ENCODE measurements around the gene ICAM2.

The ICAM2 gene

DNA sequence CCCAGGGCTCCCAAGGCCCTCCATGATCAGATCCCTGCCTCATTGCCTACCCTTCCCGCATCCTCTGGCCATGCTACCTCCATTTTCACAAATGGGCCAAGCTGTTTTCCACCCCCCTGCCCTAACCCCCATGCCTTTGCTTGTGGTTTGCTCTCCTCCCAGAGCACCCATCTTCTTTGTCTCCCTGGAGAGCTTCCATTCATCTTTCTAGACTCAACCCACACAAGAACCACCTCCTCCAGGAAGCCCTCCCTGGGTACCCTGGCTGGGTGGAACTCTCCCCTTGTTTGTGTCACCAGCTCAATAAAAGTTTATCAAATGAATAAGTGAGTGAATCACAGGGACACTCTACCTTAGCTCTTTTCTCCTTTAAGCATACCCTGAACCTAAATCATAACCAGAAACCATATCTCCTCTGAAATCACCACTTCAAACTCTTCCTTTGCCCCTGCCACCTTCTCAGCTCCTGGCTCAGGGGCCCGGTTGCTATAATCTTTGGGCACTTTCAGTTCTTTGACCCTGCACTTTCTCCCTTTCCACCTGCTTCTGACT lies 44.8 kb downstream of the ICAM2 start:
- no peak for TF ChIP-seq CTCF (IDR thresholded peaks at IDR 0.05; ENCODE audit: low read depth, low read length, missing control alignments)
- Histone ChIP-seq H3K4me3 (ENCODE audit: low read depth, low read length) (no peak overlapping the region), H3K27ac (no peak overlapping the region), H3K27me3 (replicated peaks) (no peaks in the 10 kb centered on the region), H3K36me3 (replicated peaks) (no peaks in the 10 kb centered on the region)
- in situ Hi-C loops (cut with HindIII; ENCODE audit: low pct_ligation_motif_present, low sequenced_read_pairs): no loop called here
- no peak for DNase-seq

DNA sequence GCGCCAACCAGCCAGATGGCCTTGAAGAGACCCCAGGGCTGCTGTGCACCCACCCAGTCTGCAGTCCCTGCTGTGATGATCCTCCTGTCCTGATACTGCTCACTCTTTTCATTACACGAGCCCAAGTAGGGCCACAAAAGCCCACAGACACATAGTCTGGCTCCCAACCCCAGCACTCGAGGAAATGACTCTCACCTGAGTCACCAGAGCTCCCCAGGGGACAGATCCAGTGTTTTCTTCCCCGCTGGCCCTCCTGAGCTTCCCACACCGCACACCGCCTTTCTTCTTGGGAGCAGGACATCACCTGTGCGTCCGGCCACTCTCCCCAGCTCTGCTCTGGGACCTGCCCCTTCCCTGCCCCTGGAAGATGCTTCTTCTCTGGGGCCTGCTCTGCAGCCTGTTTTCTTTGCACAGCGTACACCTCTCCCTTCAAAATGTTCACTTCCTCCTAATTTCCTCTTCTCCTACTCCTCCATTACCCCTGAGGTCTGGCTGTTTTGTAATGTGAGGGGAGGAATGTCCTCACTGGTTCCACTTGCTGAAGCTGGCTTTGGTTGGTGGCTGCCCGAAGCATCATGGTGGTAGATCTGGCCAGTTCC lies 45.7 kb downstream of the ICAM2 start:
- DNase-seq: peak; percentile 49
- no peaks in the 10 kb centered on the region for H3K27me3 ChIP-seq (replicated peaks)
- H3K4me3 ChIP-seq (ENCODE audit: low read depth, low read length): no peak overlapping the region
- in situ Hi-C loops (cut with HindIII; ENCODE audit: low pct_ligation_motif_present, low sequenced_read_pairs): no loop called here
- TF ChIP-seq CTCF (IDR thresholded peaks at IDR 0.05; ENCODE audit: low read depth, low read length, missing control alignments): no peak
- no peaks in the 10 kb centered on the region for H3K36me3 ChIP-seq (replicated peaks)
- H3K27ac ChIP-seq: no peak overlapping the region

- in situ Hi-C loops (cut with HindIII; ENCODE audit: low pct_ligation_motif_present, low sequenced_read_pairs): no loop called here
- Histone ChIP-seq H3K36me3 (replicated peaks) (no peaks in the 10 kb centered on the region), H3K27ac (no peak overlapping the region), H3K4me3 (ENCODE audit: low read depth, low read length) (no peak overlapping the region), H3K27me3 (replicated peaks) (no peaks in the 10 kb centered on the region)
- no peak for DNase-seq
- no peak for TF ChIP-seq CTCF (IDR thresholded peaks at IDR 0.05; ENCODE audit: low read depth, low read length, missing control alignments)
Observed at GRCh38 chr17:63973930-63974593, 46.4 kb downstream of the ICAM2 start.

- in situ Hi-C loops (cut with HindIII; ENCODE audit: low pct_ligation_motif_present, low sequenced_read_pairs): no loop called here
- DNase-seq: no peak
- Histone ChIP-seq H3K4me3 (ENCODE audit: low read depth, low read length) (no peak overlapping the region), H3K27me3 (replicated peaks) (no peaks in the 10 kb centered on the region), H3K36me3 (replicated peaks) (no peaks in the 10 kb centered on the region), H3K27ac (no peak overlapping the region)
- no peak for TF ChIP-seq CTCF (IDR thresholded peaks at IDR 0.05; ENCODE audit: low read depth, low read length, missing control alignments)
Observed at GRCh38 chr17:63973247-63973646, 47.2 kb downstream of the ICAM2 start.

DNA sequence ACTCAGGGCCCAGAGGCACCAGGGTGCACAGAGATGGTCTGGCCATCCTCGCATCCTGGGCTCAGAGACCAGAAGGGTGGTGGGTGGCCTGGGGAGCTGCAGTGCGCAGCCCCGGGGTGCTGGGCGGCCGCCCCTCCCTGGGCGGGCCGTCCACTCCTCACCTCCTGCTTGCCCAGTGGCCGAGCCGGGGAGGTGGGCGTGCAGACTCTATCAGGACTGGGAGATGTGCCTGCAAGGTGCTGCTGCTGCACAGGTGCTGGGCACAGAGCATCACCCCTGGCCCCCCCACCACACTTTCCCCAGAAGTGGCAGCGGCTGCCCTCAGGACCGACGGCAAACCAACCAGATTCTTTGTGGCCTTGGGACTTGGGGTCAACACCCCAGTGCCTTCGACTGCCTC lies 47.6 kb downstream of the ICAM2 start, which contains the start of gene SCN4A:
Gene SCN4A (minus strand): TSS at position 123 of the 400 bp plus-strand sequence. CDS start 77 bp downstream, at position 46.
- Histone ChIP-seq H3K27ac (no peak within 1 kb of the TSS), H3K4me3 (ENCODE audit: low read depth, low read length) (no peak within 1 kb of the TSS), H3K27me3 (replicated peaks) (no peaks in the 10 kb centered on the region), H3K36me3 (replicated peaks) (no peaks in the 10 kb centered on the region)
- DNase-seq: no peak
- in situ Hi-C loops (cut with HindIII; ENCODE audit: low pct_ligation_motif_present, low sequenced_read_pairs): no loop called here
- no peak for TF ChIP-seq CTCF (IDR thresholded peaks at IDR 0.05; ENCODE audit: low read depth, low read length, missing control alignments)
